ENCODE results near the gene DENND5B.

The DENND5B gene

DNA sequence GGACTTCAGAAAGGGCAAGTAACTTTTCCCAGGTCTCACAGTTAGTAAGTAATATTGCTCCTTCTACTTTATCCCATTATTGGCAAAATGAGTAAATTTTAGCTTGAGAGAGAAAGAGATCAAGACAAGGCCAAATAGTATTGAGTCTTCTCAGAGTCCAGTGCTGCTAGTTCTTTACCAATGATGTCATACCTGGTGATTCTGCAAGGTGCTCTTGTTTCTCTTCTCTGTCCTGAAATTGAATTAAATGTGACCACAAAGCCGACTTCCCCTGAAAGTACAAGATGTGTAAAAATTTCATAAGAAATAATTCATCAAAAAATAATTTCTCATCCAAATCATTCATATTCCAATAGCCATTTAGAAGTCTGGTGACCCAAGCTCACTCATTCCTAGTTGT lies 167.5 kb downstream of the DENND5B start:
- Histone ChIP-seq H3K4me2 (ENCODE audit: low read length) (no peak overlapping the region), H3K4me1 (ENCODE audit: low read length) (peaks cover 8% of the 10 kb centered on the region)

DNA sequence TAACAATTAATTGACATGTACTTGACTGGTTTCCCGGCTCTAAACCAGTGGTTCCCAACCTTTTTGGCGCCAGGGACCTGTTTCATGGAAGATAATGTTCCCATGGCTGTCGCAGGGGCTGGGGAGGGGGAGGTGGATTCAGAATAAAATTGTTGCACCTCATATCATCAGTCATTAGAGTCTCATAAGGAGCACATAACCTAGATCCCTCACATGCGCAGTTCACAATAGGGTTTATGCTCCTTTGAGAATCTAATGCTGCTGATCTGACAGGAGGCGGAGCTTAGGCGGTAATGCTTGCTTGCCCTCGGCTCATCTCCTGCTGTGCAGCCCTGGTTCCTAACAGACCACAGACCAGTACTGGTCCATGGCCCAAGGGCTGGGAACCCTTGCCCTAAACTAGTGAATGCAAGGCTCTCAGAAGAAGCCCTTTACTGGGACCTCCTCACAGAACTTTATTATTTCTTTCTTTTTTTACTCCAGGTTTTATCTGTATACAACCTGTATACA lies 178.6 kb downstream of the DENND5B start:
- no peak overlapping the region for H3K27ac ChIP-seq (ENCODE audit: low read length)
- no peaks in the 10 kb centered on the region for H3K79me2 ChIP-seq (ENCODE audit: low read length)
- H3K27me3 ChIP-seq (ENCODE audit: low read depth, low read length) = no peaks in the 10 kb centered on the region
- H3K4me3 ChIP-seq (ENCODE audit: low read length) = no peak overlapping the region
- no peak overlapping the region for H2AFZ ChIP-seq (ENCODE audit: low read depth, low read length)
- H3K9me3 ChIP-seq (ENCODE audit: insufficient read depth, low read length) = no peaks in the 10 kb centered on the region
- no peaks in the 10 kb centered on the region for H3K4me1 ChIP-seq (ENCODE audit: low read length)
- no peaks in the 10 kb centered on the region for H4K20me1 ChIP-seq (ENCODE audit: insufficient read depth, low read length)
- H3K36me3 ChIP-seq (replicated peaks; ENCODE audit: low read depth, low read length) = peaks cover 5% of the 10 kb centered on the region
- no peak overlapping the region for H3K4me2 ChIP-seq (ENCODE audit: low read length)
- TF ChIP-seq, protein P1, sequence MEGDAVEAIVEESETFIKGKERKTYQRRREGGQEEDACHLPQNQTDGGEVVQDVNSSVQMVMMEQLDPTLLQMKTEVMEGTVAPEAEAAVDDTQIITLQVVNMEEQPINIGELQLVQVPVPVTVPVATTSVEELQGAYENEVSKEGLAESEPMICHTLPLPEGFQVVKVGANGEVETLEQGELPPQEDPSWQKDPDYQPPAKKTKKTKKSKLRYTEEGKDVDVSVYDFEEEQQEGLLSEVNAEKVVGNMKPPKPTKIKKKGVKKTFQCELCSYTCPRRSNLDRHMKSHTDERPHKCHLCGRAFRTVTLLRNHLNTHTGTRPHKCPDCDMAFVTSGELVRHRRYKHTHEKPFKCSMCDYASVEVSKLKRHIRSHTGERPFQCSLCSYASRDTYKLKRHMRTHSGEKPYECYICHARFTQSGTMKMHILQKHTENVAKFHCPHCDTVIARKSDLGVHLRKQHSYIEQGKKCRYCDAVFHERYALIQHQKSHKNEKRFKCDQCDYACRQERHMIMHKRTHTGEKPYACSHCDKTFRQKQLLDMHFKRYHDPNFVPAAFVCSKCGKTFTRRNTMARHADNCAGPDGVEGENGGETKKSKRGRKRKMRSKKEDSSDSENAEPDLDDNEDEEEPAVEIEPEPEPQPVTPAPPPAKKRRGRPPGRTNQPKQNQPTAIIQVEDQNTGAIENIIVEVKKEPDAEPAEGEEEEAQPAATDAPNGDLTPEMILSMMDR (IDR thresholded peaks at IDR 0.05; ENCODE audit: low read depth, low read length) = no peak
- TF ChIP-seq EZH2phosphoT487 (IDR thresholded peaks at IDR 0.05; ENCODE audit: low read depth) = no peak
- no peak overlapping the region for H3K9ac ChIP-seq (ENCODE audit: low read length)

More for the DNA sequence above, 167.5 kb downstream of the DENND5B start:
- Histone ChIP-seq H3K9ac (ENCODE audit: low read length) (no peak overlapping the region), H3K9me3 (ENCODE audit: insufficient read depth, low read length) (no peaks in the 10 kb centered on the region), H3K36me3 (replicated peaks; ENCODE audit: low read depth, low read length) (peaks cover 2% of the 10 kb centered on the region), H4K20me1 (ENCODE audit: insufficient read depth, low read length) (no peaks in the 10 kb centered on the region), H3K79me2 (ENCODE audit: low read length) (no peaks in the 10 kb centered on the region), H3K4me3 (ENCODE audit: low read length) (no peak overlapping the region), H3K27ac (ENCODE audit: low read length) (no peak overlapping the region), H3K27me3 (ENCODE audit: low read depth, low read length) (no peaks in the 10 kb centered on the region), H2AFZ (ENCODE audit: low read depth, low read length) (no peak overlapping the region)
- no peak for TF ChIP-seq EZH2phosphoT487 (IDR thresholded peaks at IDR 0.05; ENCODE audit: low read depth)
- TF ChIP-seq, protein P1 (IDR thresholded peaks at IDR 0.05; ENCODE audit: low read depth, low read length) = no peak

DNA sequence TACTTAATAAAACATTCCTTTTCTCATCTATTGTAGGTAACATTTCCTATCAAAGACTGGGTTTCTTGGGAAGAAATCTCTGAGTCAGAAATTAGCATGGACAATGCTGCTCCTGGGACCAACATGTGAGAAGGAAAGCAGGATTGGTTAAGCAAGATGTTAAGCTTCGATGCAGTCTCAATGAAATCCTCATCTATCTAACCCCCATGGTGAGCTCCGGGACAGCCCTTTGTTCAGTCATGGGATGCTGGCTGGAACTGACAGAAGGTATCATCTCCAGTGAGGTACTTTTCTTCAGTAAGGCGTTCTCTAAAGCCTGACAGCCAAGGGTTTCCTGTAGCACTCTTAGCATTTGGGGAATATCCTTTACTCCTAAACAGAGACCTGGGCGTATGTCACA lies 182.2 kb downstream of the DENND5B start:
- no peaks in the 10 kb centered on the region for H4K20me1 ChIP-seq (ENCODE audit: insufficient read depth, low read length)
- H3K4me1 ChIP-seq (ENCODE audit: low read length) = peaks cover 17% of the 10 kb centered on the region
- no peak overlapping the region for H3K4me3 ChIP-seq (ENCODE audit: low read length)

DNA sequence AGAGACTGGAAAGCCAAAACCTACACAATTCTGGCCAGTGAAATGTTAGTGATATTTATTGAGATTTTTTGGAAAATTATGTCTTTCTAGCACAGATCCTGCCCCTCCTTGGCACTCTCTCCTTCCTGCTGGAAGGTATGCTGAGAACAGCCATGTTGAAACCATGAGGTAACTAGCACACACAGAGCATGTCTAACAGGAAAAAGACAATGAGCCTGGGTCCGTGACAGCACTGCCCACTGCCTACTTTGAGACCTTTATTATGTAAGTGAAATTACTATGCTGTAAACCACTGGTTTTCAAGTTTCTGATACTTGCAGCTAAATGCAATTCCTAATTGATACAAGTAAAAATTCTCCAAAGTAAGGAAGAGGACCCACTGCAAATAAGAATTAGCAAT lies 183.4 kb downstream of the DENND5B start:
- Histone ChIP-seq H3K36me3 (replicated peaks; ENCODE audit: low read depth, low read length) (peaks cover 5% of the 10 kb centered on the region), H3K79me2 (ENCODE audit: low read length) (no peaks in the 10 kb centered on the region), H3K4me3 (ENCODE audit: low read length) (no peak overlapping the region), H3K27me3 (ENCODE audit: low read depth, low read length) (no peaks in the 10 kb centered on the region), H3K9me3 (ENCODE audit: insufficient read depth, low read length) (no peaks in the 10 kb centered on the region), H3K4me2 (ENCODE audit: low read length) (no peak overlapping the region), H3K9ac (ENCODE audit: low read length) (no peak overlapping the region), H2AFZ (ENCODE audit: low read depth, low read length) (no peak overlapping the region), H3K4me1 (ENCODE audit: low read length) (peaks cover 19% of the 10 kb centered on the region), H4K20me1 (ENCODE audit: insufficient read depth, low read length) (no peaks in the 10 kb centered on the region), H3K27ac (ENCODE audit: low read length) (no peak overlapping the region)
- TF ChIP-seq, protein P1 (IDR thresholded peaks at IDR 0.05; ENCODE audit: low read depth, low read length) = no peak
- no peak for TF ChIP-seq EZH2phosphoT487 (IDR thresholded peaks at IDR 0.05; ENCODE audit: low read depth)

More for the DNA sequence above, 182.2 kb downstream of the DENND5B start:
- no peak for TF ChIP-seq EZH2phosphoT487 (IDR thresholded peaks at IDR 0.05; ENCODE audit: low read depth)
- TF ChIP-seq, protein P1 (IDR thresholded peaks at IDR 0.05; ENCODE audit: low read depth, low read length) = no peak
- Histone ChIP-seq H3K79me2 (ENCODE audit: low read length) (no peaks in the 10 kb centered on the region), H3K4me2 (ENCODE audit: low read length) (no peak overlapping the region), H3K36me3 (replicated peaks; ENCODE audit: low read depth, low read length) (peaks cover 5% of the 10 kb centered on the region), H3K27ac (ENCODE audit: low read length) (no peak overlapping the region), H2AFZ (ENCODE audit: low read depth, low read length) (no peak overlapping the region), H3K9ac (ENCODE audit: low read length) (no peak overlapping the region), H3K9me3 (ENCODE audit: insufficient read depth, low read length) (no peaks in the 10 kb centered on the region), H3K27me3 (ENCODE audit: low read depth, low read length) (no peaks in the 10 kb centered on the region)
